ENCODE data around the gene NES. TPM values are rescaled to one million over a fixed set of nuclear protein-coding genes. Genes with fewer than 3 reads are reported as not detected.

NES gene
- polyA plus RNA-seq, 3 donors: not detected

GRCh38 chr1:156660752-156661112, 16.5 kb downstream of the NES start:
- H3K4me3 Mint-ChIP-seq: no peak overlapping the region
- 100% methylated on average over 1 of the region's 2 CpGs for WGBS (ENCODE audit: insufficient coverage)

More at GRCh38 chr1:156660752-156661112, 16.5 kb downstream of the NES start:
- intact Hi-C loops (cut with micrococcal nuclease): loop anchor here in 1 of 2 donors (5.0 kb wide), 1 partner anchor 67 kb away; the partner anchor contains the start of genes ISG20L2 and METTL25B
- peaks cover 0 to 15% of the 10 kb centered on the region in 2 donors for H3K9me3 ChIP-seq (replicated peaks in 1 of 2; ENCODE audit: control insufficient read depth in 1 of 2, insufficient read depth in 1 of 2, low read length in 2 of 2)
- no peak overlapping the region for H3K4me2 ChIP-seq (replicated peaks; ENCODE audit: extremely low read depth, low read length, poor library complexity, severe bottlenecking)
- H4K20me1 ChIP-seq (ENCODE audit: insufficient read depth, low read length): no peaks in the 10 kb centered on the region
- H3K9me3 Mint-ChIP-seq: peaks cover 0 to 16% (median 5%) of the 10 kb centered on the region in 7 donors
- H3K27ac Mint-ChIP-seq: peak overlapping the region; percentile 36 to 86 (median 79)
- peaks cover 0 to 3% of the 10 kb centered on the region in 2 donors for H3K36me3 Mint-ChIP-seq
- H3K36me3 ChIP-seq (replicated peaks in 1 of 2; ENCODE audit: control insufficient read depth in 1 of 2, insufficient read depth in 2 of 2, low read length in 2 of 2): no peaks in the 10 kb centered on the region
- H3K27ac ChIP-seq (ENCODE audit: low read depth in 1 of 2, low read length in 2 of 2): no peak overlapping the region
- peaks cover 78 to 85% of the 10 kb centered on the region in 2 donors for H3K4me1 ChIP-seq (ENCODE audit: control insufficient read depth in 1 of 2, insufficient read depth in 2 of 2, low read length in 2 of 2)
- H3K27me3 ChIP-seq (ENCODE audit: control insufficient read depth in 2 of 2, insufficient read depth in 2 of 2, low read length in 2 of 2): peaks cover 16 to 38% of the 10 kb centered on the region in 2 donors
- no peak overlapping the region for H3K9ac ChIP-seq (ENCODE audit: insufficient read depth, low read length, poor library complexity, severe bottlenecking)
- no peaks in the 10 kb centered on the region for H3K79me2 ChIP-seq (ENCODE audit: insufficient read depth, low read length)
- H2AFZ ChIP-seq (ENCODE audit: insufficient read depth, low read depth, low read length, poor library complexity, severe bottlenecking): no peak overlapping the region
- H3K27me3 Mint-ChIP-seq (ENCODE audit: low read depth in 3 of 3): peaks cover 41 to 59% (median 45%) of the 10 kb centered on the region in 3 donors
- no peak for DNase-seq
- TF ChIP-seq CTCF (IDR thresholded peaks at IDR 0.05): no peak
- no peak overlapping the region for H3K4me3 ChIP-seq (replicated peaks in 1 of 3; ENCODE audit: low read depth in 2 of 3, low read length in 3 of 3)
- H3K4me1 Mint-ChIP-seq: peaks cover 80% of the 10 kb centered on the region
